ENCODE results near the gene LRRC51.

- no peak for TF ChIP-seq POLR2A (IDR thresholded peaks at IDR 0.05; ENCODE audit: low read length)
- no peak for TF ChIP-seq GATA1 (IDR thresholded peaks at IDR 0.05; ENCODE audit: low read depth, low read length)
Observed at GRCh38 chr11:72132646-72133045, 52.0 kb downstream of the LRRC51 start.

Data from erythroblast (primary cell).